RWPE1 (cell line): Measurements from ENCODE around the gene SDC1.
"Not testable (repeated sequence)": the region's sequence is repeated elsewhere in the genome, so short reads cannot be mapped to it uniquely, and the experiment has no call there.

Experiments
- CTCF ChIA-PET: fragments of 350-600 bp; sonication (Branson Sonifier 250); formaldehyde crosslinking; extraction: SDS; loops from one replicate; lab custom pipeline; 2021; lab: Yijun Ruan, JAX
- POLR2A ChIA-PET: fragments of 400-600 bp; formaldehyde crosslinking; extraction: SDS; loops from one replicate; lab custom pipeline; 2020; ENCODE audit warnings: antibody characterized with exemption; ENCODE audit not compliant: low non-redundant PET; lab: Yijun Ruan, JAX
- DNase-seq: peaks from one replicate; pipeline ENCODE4 v3.0.0; 2012; ENCODE audit warnings: low spot score
- H3K27ac ChIP-seq: fragments of 450-650 bp; 2 replicates; pipeline ENCODE4 v1.5.1; 2017
- TF ChIP-seq, protein P1 (sequence below): fragments of 450-650 bp; conservative IDR thresholded peaks from 2 replicates; pipeline ENCODE4 v1.5.1; 2017; ENCODE audit warnings: low read depth, mild to moderate bottlenecking

SDC1 gene, protein sequence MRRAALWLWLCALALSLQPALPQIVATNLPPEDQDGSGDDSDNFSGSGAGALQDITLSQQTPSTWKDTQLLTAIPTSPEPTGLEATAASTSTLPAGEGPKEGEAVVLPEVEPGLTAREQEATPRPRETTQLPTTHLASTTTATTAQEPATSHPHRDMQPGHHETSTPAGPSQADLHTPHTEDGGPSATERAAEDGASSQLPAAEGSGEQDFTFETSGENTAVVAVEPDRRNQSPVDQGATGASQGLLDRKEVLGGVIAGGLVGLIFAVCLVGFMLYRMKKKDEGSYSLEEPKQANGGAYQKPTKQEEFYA

DNA sequence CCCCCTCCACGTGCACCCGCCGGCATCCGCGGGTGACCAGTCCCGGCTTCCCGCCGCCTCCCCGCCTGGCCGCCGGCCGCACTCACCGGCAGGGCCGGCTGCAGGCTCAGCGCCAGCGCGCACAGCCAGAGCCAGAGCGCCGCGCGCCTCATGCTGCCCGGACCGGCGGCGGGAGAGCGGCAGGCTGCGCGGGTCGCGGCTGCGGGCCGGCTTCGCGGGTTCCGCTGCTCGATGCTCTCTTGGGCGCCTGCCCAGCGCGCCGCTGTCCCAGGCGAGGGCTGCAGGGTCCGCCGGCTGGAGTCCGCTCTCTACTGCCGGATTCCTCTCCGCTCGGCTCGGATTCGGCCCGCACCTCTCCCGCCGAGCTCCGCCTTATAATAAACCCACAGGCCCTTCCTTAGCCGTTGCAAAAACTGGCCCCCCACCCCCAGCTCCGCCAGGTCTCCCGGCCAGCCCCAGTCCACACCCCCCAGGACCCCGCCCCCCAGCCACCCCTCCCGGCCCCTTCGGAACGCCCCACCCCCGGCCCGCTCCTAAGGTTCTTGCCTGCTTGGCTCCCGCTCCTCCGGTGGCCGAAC, at the start of gene SDC1:
SDC1 (minus strand) TSS at position 415 of the 578 bp plus-strand sequence; CDS start at position 152, 263 bp downstream.
- TF ChIP-seq, protein P1, sequence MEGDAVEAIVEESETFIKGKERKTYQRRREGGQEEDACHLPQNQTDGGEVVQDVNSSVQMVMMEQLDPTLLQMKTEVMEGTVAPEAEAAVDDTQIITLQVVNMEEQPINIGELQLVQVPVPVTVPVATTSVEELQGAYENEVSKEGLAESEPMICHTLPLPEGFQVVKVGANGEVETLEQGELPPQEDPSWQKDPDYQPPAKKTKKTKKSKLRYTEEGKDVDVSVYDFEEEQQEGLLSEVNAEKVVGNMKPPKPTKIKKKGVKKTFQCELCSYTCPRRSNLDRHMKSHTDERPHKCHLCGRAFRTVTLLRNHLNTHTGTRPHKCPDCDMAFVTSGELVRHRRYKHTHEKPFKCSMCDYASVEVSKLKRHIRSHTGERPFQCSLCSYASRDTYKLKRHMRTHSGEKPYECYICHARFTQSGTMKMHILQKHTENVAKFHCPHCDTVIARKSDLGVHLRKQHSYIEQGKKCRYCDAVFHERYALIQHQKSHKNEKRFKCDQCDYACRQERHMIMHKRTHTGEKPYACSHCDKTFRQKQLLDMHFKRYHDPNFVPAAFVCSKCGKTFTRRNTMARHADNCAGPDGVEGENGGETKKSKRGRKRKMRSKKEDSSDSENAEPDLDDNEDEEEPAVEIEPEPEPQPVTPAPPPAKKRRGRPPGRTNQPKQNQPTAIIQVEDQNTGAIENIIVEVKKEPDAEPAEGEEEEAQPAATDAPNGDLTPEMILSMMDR: no peak
- POLR2A ChIA-PET: interaction anchor here (0.5 to 2.0 kb wide), 5 partner anchors 8 to 119 kb away, joined by 3 to 10 read pairs (median 4); no protein-coding TSS in a partner anchor
- CTCF ChIA-PET: interaction anchor here (0.8 to 2.6 kb wide), 15 partner anchors 8 to 197 kb away, joined by 3 to 13 read pairs (median 5); no protein-coding TSS in a partner anchor
- peak; percentile 81 for DNase-seq
- peak within 1 kb of the TSS; percentile 100 for H3K27ac ChIP-seq

DNA sequence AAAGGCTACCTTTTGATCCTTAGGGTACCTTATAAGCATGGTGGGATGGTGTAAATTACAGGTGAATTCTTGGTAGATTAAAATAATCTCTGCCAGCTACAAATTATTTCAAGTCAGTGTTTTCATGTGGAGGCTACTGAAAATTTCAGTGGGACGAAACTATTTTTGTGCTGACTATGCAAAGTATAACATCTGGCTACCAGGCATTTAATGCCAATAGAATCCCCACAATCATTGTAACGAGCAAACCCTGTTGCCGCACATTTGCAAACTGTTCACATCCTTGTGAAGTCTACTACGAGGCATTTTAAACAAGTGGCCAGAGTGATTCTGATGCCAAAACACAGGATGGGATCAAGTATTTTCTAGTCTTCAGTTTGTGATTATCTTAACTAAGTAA, 48.1 kb upstream of the SDC1 start:
- H3K27ac ChIP-seq: no peak overlapping the region
- ChIA-PET POLR2A (no interaction called here), CTCF (interaction anchor here (0.7 kb wide), 1 partner anchor 135 kb away, joined by 5 read pairs; no protein-coding TSS in a partner anchor)
- TF ChIP-seq, protein P1: no peak
- DNase-seq: no peak

DNA sequence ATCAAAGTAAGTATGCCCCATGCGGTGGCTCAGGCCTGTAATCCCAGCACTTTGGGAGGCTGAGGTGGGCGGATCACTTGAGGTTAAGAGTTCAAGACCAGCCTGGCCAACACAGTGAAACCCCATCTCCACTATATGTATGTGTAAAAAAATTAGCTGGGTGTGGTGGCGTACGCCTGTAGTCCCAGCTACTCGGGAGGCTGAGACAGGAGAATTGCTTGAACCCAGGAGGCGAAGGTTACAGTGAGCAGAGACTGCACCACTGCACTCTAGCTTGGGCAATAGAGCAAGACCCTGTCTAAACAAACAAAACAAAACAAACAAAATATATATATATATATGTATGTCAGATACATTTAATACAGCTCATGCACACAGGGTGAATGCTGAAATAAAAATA, 43.4 kb upstream of the SDC1 start:
- CTCF ChIA-PET, DNase-seq, H3K27ac ChIP-seq: not testable (repeated sequence)
- POLR2A ChIA-PET: interaction anchor here (0.7 kb wide), 1 partner anchor 36 kb away, joined by 3 read pairs; no protein-coding TSS in a partner anchor

DNA sequence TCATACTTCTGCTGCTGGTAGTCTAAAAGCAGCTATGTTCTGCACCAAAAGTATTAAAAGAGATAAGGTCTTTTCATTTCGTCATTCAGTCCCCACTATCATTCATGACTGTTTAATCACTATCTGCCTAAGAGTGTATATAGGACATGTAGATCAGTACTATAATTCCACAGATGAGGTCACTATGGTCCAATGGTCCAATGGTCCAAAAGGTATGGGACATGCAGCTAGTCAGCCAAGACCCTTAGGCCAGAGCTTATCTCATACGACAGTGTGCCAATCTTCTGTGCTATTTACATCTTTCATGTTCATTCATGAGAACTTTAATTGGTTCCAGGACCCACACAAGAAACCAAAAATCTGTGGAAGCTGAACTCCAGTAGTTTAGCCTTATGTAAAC, 42.6 kb upstream of the SDC1 start:
- CTCF ChIA-PET: no interaction called here
- no peak for DNase-seq
- TF ChIP-seq, protein P1: no peak
- POLR2A ChIA-PET: interaction anchor here (0.7 kb wide), 1 partner anchor 36 kb away, joined by 3 read pairs; no protein-coding TSS in a partner anchor
- no peak overlapping the region for H3K27ac ChIP-seq

DNA sequence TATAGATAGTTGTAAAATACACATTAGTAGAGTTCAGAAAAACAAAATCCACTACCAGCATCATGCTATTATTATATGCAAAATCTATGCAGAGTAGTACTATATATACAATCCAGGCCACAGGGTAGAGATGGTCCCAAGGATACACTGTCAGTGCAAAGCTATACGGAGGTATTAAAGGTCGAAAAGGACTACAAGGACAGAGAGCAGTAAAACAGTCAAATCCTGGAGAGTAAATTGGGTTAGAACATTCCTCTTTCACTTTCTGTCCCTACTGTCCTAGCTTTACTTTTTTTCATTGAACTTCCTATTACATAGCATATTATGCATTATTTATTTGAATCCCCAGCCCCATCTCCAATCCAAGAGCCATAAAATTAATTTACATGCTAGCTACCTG, 39.7 kb upstream of the SDC1 start:
- POLR2A ChIA-PET: no interaction called here
- CTCF ChIA-PET: no interaction called here
- DNase-seq: no peak

DNA sequence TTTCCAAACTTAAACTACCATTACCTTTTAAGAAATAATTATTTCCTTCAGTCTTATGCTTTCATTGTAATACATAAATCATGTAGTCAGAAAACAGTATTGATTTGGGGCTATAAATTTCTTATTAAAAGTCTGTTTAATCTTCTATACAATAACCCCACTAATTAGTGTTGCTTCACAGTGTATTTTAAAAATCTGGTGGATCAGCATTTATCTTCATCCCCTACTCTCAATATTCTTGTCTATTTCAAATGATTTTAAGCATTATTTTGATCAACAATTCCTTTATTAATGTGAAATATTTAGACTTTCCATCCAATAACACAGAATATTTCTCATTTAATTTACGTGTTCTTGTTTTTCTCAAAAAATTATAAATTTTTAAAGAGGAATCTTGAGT, 32.5 kb upstream of the SDC1 start:
- no peak for DNase-seq
- TF ChIP-seq, protein P1: no peak
- ChIA-PET CTCF (no interaction called here), POLR2A (no interaction called here)
- no peak overlapping the region for H3K27ac ChIP-seq

More for the DNA sequence above, 39.7 kb upstream of the SDC1 start:
- no peak overlapping the region for H3K27ac ChIP-seq
- TF ChIP-seq, protein P1: no peak
